ENCODE measurements around the gene MARF1. TPM values are rescaled to one million over a fixed set of nuclear protein-coding genes. Genes with fewer than 3 reads are reported as not detected.
A peak's percentile ranks its signal among the peaks of the same experiment; 100 is the strongest.
"Not testable (repeated sequence)": the region's sequence is repeated elsewhere in the genome, so short reads cannot be mapped to it uniquely, and the experiment has no call there.

The MARF1 gene
- total and polyA plus RNA-seq, 4 donors: 7.0 to 19.8 (median 12.6) TPM

DNA sequence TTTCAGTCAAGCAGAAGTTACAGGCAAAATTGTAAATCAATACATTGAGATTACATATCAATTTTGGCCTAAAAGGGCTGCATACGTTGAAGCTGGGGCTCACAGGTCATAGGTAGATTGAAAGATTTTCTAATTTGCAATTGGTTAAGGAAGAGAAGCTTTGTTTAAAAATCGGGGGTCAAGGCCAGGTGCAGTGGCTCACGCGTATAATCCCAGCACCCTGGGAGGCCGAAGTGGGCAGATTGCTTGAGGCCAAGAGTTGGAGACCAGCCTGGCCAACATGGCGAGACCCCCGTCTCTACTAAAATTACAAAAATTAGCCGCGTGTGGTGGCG is 68.4 kb downstream of the MARF1 start:
- no peaks in the 10 kb centered on the region for H3K9me3 ChIP-seq (ENCODE audit: control insufficient read depth in 4 of 4, low read length in 3 of 4)
- WGBS: 96% methylated on average over 10 of the region's 10 CpGs
- DNase-seq (ENCODE audit: low spot score): no peak

DNA sequence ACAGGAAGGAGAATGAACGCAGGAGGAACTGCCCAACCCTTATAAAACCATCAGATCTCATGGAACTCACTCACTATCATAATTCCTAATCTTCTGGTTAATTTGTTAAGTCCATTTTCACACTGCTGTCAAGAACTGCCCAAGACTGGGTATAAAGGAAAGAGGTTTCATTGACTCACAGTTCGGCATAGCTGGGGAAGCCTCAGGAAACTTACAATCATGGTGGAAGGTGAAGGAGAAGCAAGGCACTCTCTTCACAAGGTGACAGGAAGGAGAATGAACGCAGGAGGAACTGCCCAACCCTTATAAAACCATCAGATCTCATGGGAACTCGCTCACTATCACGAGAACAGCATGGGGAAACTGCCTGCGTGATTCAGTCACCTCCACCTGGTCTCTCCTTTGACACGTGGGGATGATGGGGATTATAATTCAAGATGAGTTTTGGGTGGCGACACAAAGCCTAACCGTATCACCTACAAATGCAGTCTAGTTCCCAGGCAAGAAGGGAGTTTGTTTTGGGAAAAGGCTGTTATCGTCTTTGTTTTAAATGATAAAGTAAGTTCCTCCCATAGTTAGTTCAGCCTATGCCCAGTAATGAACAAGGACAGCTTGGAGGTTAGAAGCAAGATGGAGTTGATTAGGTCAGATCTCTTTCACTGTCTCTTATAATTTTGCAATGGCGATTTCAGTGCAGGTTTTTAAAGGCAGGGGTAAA is 68.9 kb downstream of the MARF1 start:
- peaks cover 4 to 48% (median 28%) of the 10 kb centered on the region in 4 donors for H3K4me1 ChIP-seq (ENCODE audit: control insufficient read depth in 4 of 4, insufficient read depth in 4 of 4, low read length in 3 of 4)
- H3K27me3 ChIP-seq (ENCODE audit: control insufficient read depth in 4 of 4, insufficient read depth in 4 of 4, low read length in 3 of 4); H3K9ac ChIP-seq (ENCODE audit: low read depth in 1 of 2, low read length in 2 of 2); H3K9me3 ChIP-seq (ENCODE audit: control insufficient read depth in 4 of 4, low read length in 3 of 4); H3K4me3 ChIP-seq (ENCODE audit: low read depth in 1 of 3, low read length in 3 of 3); DNase-seq (ENCODE audit: low spot score); H3K36me3 ChIP-seq (ENCODE audit: control insufficient read depth in 4 of 4, insufficient read depth in 3 of 4, low read depth in 1 of 4, low read length in 3 of 4); H3K27ac ChIP-seq (ENCODE audit: low read depth in 1 of 2, low read length in 2 of 2): not testable (repeated sequence)
- 95% methylated on average over 11 of the region's 11 CpGs for WGBS

More for the DNA sequence above, 68.4 kb downstream of the MARF1 start:
- no peak for TF ChIP-seq TAF1 (conservative IDR thresholded peaks at IDR 0.05)
- H3K27me3 ChIP-seq (ENCODE audit: control insufficient read depth in 4 of 4, insufficient read depth in 4 of 4, low read length in 3 of 4): no peaks in the 10 kb centered on the region
- no peak overlapping the region for H3K4me3 ChIP-seq (ENCODE audit: low read depth in 1 of 3, low read length in 3 of 3)
- H3K4me1 ChIP-seq (ENCODE audit: control insufficient read depth in 4 of 4, insufficient read depth in 4 of 4, low read length in 3 of 4): peaks cover 4 to 48% (median 28%) of the 10 kb centered on the region in 4 donors
- no peak overlapping the region for H3K27ac ChIP-seq (ENCODE audit: low read depth in 1 of 2, low read length in 2 of 2)
- H3K36me3 ChIP-seq (ENCODE audit: control insufficient read depth in 4 of 4, insufficient read depth in 3 of 4, low read depth in 1 of 4, low read length in 3 of 4): no peaks in the 10 kb centered on the region
- no peak overlapping the region for H3K9ac ChIP-seq (ENCODE audit: low read depth in 1 of 2, low read length in 2 of 2)

DNA sequence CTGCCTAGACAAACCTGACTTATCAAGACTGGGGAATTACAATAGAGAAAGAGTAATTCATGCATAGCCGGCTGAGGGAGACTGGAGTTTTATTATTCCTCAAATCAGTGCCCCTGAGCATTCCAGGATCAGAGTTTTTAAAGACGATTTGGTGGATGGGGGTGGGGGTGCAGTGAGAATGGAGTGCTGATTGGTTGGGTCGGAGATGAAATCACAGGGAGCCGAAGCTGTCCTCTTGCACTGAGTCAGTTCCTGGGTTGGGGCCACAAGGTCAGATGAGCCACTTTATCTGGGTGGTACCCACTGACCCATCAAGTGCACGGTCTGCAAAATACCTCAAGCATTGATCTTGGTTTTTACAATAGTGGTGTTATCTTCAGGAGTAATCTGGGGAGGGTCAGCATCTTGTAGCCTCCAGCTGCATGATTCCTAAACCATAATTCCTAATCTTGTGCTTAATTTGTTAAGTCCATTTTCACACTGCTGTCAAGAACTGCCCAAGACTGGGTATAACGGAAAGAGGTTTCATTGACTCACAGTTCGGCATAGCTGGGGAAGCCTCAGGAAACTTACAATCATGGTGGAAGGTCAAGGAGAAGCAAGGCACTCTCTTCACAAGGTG is 69.6 kb downstream of the MARF1 start:
- Histone ChIP-seq H3K4me1 (ENCODE audit: control insufficient read depth in 4 of 4, insufficient read depth in 4 of 4, low read length in 3 of 4) (peaks cover 4 to 48% (median 28%) of the 10 kb centered on the region in 4 donors), H3K27me3 (ENCODE audit: control insufficient read depth in 4 of 4, insufficient read depth in 4 of 4, low read length in 3 of 4) (no peaks in the 10 kb centered on the region), H3K27ac (ENCODE audit: low read depth in 1 of 2, low read length in 2 of 2) (peak overlapping the region; percentile 23 to 47), H3K9me3 (ENCODE audit: control insufficient read depth in 4 of 4, low read length in 3 of 4) (no peaks in the 10 kb centered on the region), H3K9ac (ENCODE audit: low read depth in 1 of 2, low read length in 2 of 2) (no peak overlapping the region), H3K36me3 (ENCODE audit: control insufficient read depth in 4 of 4, insufficient read depth in 3 of 4, low read depth in 1 of 4, low read length in 3 of 4) (peaks cover 0 to 3% (median 0%) of the 10 kb centered on the region in 4 donors), H3K4me3 (ENCODE audit: low read depth in 1 of 3, low read length in 3 of 3) (no peak overlapping the region)
- WGBS: 89% methylated on average over 7 of the region's 7 CpGs
- no peak for DNase-seq (ENCODE audit: low spot score)
- TF ChIP-seq, protein P1, sequence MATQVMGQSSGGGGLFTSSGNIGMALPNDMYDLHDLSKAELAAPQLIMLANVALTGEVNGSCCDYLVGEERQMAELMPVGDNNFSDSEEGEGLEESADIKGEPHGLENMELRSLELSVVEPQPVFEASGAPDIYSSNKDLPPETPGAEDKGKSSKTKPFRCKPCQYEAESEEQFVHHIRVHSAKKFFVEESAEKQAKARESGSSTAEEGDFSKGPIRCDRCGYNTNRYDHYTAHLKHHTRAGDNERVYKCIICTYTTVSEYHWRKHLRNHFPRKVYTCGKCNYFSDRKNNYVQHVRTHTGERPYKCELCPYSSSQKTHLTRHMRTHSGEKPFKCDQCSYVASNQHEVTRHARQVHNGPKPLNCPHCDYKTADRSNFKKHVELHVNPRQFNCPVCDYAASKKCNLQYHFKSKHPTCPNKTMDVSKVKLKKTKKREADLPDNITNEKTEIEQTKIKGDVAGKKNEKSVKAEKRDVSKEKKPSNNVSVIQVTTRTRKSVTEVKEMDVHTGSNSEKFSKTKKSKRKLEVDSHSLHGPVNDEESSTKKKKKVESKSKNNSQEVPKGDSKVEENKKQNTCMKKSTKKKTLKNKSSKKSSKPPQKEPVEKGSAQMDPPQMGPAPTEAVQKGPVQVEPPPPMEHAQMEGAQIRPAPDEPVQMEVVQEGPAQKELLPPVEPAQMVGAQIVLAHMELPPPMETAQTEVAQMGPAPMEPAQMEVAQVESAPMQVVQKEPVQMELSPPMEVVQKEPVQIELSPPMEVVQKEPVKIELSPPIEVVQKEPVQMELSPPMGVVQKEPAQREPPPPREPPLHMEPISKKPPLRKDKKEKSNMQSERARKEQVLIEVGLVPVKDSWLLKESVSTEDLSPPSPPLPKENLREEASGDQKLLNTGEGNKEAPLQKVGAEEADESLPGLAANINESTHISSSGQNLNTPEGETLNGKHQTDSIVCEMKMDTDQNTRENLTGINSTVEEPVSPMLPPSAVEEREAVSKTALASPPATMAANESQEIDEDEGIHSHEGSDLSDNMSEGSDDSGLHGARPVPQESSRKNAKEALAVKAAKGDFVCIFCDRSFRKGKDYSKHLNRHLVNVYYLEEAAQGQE (IDR thresholded peaks at IDR 0.05): no peak
- no peak for TF ChIP-seq FOXA1 (IDR thresholded peaks at IDR 0.05)
- no peak for TF ChIP-seq HNF4G (IDR thresholded peaks at IDR 0.05)
- no peak for TF ChIP-seq HNF4A (conservative IDR thresholded peaks at IDR 0.05)
- TF ChIP-seq, protein P2, sequence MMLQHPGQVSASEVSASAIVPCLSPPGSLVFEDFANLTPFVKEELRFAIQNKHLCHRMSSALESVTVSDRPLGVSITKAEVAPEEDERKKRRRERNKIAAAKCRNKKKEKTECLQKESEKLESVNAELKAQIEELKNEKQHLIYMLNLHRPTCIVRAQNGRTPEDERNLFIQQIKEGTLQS (IDR thresholded peaks at IDR 0.05): no peak
- TF ChIP-seq TAF1 (conservative IDR thresholded peaks at IDR 0.05): no peak
- TF ChIP-seq SP1 (IDR thresholded peaks at IDR 0.05): no peak
- no peak for TF ChIP-seq JUND (IDR thresholded peaks at IDR 0.05)
- TF ChIP-seq, protein P3, sequence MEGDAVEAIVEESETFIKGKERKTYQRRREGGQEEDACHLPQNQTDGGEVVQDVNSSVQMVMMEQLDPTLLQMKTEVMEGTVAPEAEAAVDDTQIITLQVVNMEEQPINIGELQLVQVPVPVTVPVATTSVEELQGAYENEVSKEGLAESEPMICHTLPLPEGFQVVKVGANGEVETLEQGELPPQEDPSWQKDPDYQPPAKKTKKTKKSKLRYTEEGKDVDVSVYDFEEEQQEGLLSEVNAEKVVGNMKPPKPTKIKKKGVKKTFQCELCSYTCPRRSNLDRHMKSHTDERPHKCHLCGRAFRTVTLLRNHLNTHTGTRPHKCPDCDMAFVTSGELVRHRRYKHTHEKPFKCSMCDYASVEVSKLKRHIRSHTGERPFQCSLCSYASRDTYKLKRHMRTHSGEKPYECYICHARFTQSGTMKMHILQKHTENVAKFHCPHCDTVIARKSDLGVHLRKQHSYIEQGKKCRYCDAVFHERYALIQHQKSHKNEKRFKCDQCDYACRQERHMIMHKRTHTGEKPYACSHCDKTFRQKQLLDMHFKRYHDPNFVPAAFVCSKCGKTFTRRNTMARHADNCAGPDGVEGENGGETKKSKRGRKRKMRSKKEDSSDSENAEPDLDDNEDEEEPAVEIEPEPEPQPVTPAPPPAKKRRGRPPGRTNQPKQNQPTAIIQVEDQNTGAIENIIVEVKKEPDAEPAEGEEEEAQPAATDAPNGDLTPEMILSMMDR (IDR thresholded peaks at IDR 0.05; ENCODE audit: low read depth, low read length, missing input control): no peak
